Measurements from ENCODE around the gene DDAH1.
A peak's percentile ranks its signal among the peaks of the same experiment; 100 is the strongest.

DNA sequence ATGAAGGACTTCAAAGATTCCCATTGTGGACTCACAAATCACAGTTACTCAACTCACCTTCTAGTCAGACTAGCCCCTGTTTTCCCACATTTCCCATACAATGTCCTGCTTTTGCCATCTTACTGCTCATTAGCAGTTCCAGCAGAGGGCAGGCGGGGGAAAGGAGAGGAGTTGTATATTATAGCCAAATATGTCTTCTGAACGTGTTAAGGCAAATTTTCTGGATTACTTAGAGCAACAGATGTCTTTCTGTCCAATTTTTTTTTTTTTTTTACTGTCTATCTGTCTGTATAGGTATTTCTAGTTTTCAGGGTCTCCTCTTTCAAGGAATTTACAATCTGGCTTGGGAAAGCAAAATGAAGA, 29.9 kb upstream of the DDAH1 start:
- TF ChIP-seq, protein P1, sequence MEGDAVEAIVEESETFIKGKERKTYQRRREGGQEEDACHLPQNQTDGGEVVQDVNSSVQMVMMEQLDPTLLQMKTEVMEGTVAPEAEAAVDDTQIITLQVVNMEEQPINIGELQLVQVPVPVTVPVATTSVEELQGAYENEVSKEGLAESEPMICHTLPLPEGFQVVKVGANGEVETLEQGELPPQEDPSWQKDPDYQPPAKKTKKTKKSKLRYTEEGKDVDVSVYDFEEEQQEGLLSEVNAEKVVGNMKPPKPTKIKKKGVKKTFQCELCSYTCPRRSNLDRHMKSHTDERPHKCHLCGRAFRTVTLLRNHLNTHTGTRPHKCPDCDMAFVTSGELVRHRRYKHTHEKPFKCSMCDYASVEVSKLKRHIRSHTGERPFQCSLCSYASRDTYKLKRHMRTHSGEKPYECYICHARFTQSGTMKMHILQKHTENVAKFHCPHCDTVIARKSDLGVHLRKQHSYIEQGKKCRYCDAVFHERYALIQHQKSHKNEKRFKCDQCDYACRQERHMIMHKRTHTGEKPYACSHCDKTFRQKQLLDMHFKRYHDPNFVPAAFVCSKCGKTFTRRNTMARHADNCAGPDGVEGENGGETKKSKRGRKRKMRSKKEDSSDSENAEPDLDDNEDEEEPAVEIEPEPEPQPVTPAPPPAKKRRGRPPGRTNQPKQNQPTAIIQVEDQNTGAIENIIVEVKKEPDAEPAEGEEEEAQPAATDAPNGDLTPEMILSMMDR (conservative IDR thresholded peaks at IDR 0.05) = peak; percentile 42
- TF ChIP-seq ZFX (IDR thresholded peaks at IDR 0.05) = no peak
